GM06990 (cell line): ENCODE data around the gene BAD.

Experiments used
- DNase-seq: peaks from one replicate; pipeline ENCODE4 v3.0.0-alpha.2; 2011; ENCODE audit not compliant: insufficient read length; ENCODE audit errors: extremely low read depth
- H3K27me3 ChIP-seq: replicated peaks from 2 replicates; pipeline ENCODE4 v1.6.0; 2011; ENCODE audit warnings: low read length; ENCODE audit not compliant: control insufficient read depth, insufficient read depth
- H3K36me3 ChIP-seq: 2 replicates; pipeline ENCODE4 v1.5.1; 2011; ENCODE audit warnings: low read length; ENCODE audit not compliant: control insufficient read depth, insufficient read depth
- H3K4me3 ChIP-seq: replicated peaks from 2 replicates; pipeline ENCODE4 v1.5.1; 2011; ENCODE audit warnings: low read depth, mild to moderate bottlenecking, control low read depth, low read length
- CTCF ChIP-seq: IDR thresholded peaks from 2 replicates; pipeline ENCODE4 v1.5.1; 2011; ENCODE audit warnings: low read length, control low read depth, mild to moderate bottlenecking, inconsistent platforms; ENCODE audit not compliant: insufficient read depth, poor library complexity, severe bottlenecking

BAD gene

GRCh38 chr11:64230171-64230984 is 54.1 kb downstream of the BAD start, which contains the start of gene DNAJC4:
Gene DNAJC4 (plus strand): TSS chr11:64230548. CDS start chr11:64230855, 307 bp downstream.
- DNase-seq = peak; percentile 90
- Histone ChIP-seq H3K27me3 (no peaks in the 10 kb centered on the region), H3K36me3 (no peaks in the 10 kb centered on the region; the same call in none of the 2 replicates), H3K4me3 (peak within 1 kb of the TSS; percentile 79)
- TF ChIP-seq CTCF = no peak

- Histone ChIP-seq H3K36me3 (peaks cover under 1% of the 10 kb centered on the region), H3K27me3 (no peaks in the 10 kb centered on the region), H3K4me3 (peak overlapping the region; percentile 79)
- no peak for TF ChIP-seq CTCF
- no peak for DNase-seq
These were observed 54.7 kb downstream of the BAD start for GRCh38 chr11:64229744-64230170.

- H3K4me3 ChIP-seq = no peak overlapping the region
- no peak for TF ChIP-seq CTCF
- no peaks in the 10 kb centered on the region for H3K27me3 ChIP-seq
- no peak for DNase-seq
- peaks cover 3% of the 10 kb centered on the region for H3K36me3 ChIP-seq
These were observed 55.2 kb downstream of the BAD start for GRCh38 chr11:64229090-64229743.

GRCh38 chr11:64227405-64227956 is 57.0 kb downstream of the BAD start:
- Histone ChIP-seq H3K27me3 (no peaks in the 10 kb centered on the region), H3K4me3 (peak overlapping the region; percentile 94), H3K36me3 (peaks cover 16% of the 10 kb centered on the region)
- no peak for DNase-seq
- no peak for TF ChIP-seq CTCF

- Histone ChIP-seq H3K27me3 (no peaks in the 10 kb centered on the region), H3K4me3 (peak overlapping the region; percentile 94), H3K36me3 (peaks cover 17% of the 10 kb centered on the region)
- peak; percentile 82 for DNase-seq
- peak; percentile 6 for TF ChIP-seq CTCF
These were observed 57.9 kb downstream of the BAD start for GRCh38 chr11:64226507-64227051.
